GM21390 (cell line): ENCODE data around the gene ACTL6B.

Experiments used
- ATAC-seq: cut with Tn5 transposase; IDR thresholded peaks from one replicate; pipeline ENCODE4 v1.9.1; 2021; ENCODE audit not compliant: unreplicated experiment

The ACTL6B gene

DNA sequence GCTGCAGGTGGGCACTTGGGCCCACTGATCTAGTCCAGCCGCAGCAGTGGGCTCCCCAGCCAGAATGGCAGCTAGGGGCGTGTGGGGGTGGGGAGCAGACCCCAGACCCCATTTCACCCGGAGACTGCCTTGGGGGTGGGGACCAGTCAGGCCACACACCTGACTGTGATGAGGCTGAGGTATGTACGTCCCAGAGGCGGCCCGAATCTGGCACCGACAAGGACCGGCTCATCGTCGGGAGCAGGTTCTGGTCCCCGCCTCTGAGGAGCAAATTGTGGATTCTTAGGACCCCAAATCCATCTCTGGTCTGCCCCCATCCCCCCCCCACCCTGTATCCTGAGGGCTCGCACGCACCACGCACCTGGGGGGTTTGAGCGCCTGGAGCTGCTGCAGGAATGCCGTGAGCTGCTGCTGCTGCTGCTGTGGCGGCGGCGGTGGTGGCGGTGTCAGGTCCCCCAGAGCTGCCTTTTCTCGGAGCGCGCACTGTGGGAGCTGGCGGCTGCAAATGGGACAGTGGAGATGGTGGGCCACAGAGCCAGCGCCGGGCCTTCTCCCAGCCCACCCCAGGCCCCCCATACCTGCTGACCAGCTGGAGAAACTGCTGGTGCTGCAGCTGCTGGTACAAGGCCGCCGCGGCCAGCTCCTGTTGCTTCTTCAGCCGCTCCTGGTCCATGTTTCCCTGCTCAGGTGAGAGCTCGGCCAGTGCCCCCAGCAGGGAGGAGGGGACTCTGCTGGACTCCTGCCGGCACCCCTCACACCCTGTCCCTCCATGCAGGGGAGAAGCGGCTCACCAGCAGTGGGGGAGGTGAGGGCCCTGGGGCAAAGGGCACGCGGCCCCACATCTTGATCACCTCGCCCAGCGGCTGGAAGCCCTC is 27.6 kb upstream of the ACTL6B start:
- ATAC-seq = no peak

- no peak for ATAC-seq
Measured at GRCh38 chr7:100682991-100683658, 26.9 kb upstream of the ACTL6B start.

DNA sequence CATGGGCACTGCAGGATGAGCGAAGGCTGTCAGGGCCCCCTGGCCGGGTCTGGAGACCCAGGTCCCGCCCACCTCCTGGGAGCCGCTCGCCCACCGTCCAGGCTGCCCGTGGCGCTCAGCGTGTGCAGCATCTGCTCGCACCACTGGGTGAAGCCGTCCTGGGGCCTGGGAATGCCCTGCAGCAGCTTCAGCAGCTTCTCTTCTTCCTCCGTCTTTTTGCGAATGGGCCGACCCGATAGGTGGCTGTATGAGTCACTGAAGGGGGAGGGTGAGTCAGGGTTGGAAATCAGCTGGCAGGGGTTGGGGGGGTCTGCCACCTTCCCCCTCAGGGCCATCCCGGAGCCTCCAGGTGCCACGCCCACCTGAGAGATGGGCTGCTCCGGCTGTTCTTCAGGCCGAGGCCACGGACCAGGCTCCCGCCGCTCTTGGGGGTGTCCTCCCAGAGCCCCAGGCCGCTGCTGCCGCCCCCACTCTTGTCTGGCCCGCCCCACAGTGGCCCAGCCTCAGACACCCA is 26.0 kb upstream of the ACTL6B start:
- no peak for ATAC-seq

DNA sequence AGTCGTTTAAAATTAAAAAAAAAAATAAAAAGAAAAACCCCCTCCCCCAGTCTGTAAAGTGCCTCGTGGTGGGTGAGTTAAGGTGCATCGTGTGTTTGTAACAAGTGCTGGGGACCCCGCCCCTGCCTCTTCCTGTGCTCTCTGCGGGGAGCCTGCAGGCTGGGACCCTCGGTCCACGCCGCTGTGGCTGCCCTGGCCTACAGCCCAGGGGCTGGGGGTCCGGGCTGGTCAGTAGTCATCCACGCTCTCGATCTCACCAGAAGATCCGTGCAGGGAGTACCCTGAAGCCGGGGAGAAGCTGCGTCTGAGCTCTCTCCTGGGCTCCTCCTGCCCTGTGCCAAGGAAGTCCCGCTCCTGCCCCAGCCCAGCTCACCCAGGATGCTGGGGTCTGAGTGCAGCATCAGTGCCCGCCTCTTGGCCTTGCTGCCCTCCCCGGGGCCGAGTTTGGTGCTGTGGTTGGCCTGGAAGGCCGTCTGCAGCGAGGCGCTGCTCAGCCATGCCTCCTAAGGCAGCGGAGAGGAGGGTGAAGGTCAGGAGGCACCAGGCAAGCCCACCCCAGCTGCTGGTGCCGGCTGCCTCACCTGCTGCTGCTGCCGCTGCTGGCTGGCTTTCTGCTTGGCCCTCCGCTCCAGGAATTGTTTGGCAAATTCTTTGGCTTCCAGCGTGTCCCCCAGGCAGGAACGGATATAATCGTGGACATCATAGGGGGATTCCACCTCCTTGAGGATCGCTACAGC is 25.4 kb upstream of the ACTL6B start:
- ATAC-seq = no peak

DNA sequence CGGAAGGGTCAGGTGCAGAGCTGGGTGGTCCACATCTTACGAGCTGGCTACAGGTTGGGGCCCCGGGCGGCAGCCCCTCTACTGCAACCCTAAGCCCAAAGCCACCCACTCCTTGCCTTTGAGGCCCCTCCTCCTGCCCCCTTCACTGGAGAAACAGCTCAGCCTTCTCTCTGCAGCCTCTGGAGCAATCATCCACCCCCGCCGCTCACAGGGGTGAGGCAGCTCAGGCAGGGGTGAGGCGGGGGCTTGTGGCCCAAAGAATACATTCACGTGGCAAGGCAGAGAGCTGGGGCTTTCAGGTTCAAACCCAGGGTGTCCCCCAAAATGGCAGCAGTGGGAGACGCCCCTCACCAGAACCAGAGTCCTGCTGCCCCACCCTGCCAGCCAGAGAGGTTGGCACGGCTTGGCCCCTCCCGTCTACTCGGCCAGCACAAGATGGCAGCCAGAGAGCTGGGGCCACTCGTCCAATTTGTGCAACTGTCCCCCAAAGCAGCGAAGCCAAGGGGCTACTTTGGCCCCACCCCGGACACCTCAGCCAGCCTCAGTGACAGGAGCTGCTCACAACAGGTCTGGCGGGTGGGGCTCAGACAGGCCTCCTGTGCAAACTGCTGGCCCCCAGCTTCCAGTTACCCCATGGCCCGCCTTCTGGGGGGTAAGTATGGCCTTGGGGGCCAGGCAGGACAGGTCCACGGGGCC is 24.5 kb upstream of the ACTL6B start:
- ATAC-seq = no peak

GRCh38 chr7:100679927-100680575 is 23.8 kb upstream of the ACTL6B start:
- ATAC-seq = no peak

GRCh38 chr7:100679129-100679926 is 23.1 kb upstream of the ACTL6B start:
- no peak for ATAC-seq

DNA sequence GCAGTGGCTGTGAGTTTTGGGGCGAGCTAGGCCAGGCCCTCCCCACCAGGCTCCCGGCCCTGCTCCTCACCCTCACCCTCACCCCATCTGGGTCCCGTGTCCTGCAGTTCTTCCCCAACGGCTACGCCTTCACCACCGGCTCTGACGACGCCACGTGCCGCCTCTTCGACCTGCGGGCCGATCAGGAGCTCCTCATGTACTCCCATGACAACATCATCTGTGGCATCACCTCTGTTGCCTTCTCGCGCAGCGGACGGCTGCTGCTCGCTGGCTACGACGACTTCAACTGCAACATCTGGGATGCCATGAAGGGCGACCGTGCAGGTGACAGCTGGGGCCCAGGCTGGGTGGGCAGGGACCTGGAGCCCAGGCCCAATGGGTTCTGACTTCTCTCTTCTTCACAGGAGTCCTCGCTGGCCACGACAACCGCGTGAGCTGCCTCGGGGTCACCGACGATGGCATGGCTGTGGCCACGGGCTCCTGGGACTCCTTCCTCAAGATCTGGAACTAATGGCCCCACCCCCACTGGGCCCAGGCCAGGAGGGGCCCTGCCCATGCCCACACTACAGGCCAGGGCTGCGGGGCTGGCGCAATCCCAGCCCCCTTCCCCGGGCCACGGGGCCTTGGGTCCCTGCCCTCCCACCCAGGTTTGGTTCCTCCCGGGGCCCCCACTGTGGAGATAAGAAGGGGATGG is 22.2 kb upstream of the ACTL6B start:
- no peak for ATAC-seq

DNA sequence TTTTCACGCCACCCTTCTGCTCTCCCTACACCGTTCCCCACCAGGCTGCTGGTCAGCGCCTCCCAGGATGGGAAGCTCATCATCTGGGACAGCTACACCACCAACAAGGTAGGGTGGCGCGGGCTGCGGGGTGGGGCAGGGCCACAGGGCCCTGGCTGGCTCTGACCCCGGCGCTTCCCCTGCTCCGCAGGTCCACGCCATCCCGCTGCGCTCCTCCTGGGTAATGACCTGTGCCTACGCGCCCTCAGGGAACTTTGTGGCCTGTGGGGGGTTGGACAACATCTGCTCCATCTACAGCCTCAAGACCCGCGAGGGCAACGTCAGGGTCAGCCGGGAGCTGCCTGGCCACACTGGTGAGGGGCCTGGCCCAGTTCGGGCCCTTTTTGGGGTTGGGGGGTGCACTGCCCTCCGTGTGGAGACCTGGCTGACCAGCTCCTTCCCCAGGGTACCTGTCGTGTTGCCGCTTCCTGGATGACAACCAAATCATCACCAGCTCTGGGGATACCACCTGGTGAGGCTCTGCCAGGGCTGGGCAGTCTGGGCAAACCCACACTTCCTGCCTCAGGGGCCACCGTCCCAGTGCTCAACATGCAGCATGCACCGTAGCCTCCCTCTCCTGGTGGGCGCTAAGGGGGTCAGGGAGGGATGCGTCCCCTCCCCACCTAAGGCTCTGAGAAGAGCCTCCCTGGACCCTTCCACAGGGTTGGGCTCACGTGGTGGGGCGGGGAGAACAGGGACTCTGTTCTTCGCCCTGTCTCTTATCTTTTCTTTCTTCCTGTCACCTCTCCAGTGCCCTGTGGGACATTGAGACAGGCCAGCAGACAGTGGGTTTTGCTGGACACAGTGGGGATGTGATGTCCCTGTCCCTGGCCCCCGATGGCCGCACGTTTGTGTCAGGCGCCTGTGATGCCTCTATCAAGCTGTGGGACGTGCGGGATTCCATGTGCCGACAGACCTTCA is 21.3 kb upstream of the ACTL6B start:
- no peak for ATAC-seq

GRCh38 chr7:100676501-100677306 is 20.5 kb upstream of the ACTL6B start:
- no peak for ATAC-seq

DNA sequence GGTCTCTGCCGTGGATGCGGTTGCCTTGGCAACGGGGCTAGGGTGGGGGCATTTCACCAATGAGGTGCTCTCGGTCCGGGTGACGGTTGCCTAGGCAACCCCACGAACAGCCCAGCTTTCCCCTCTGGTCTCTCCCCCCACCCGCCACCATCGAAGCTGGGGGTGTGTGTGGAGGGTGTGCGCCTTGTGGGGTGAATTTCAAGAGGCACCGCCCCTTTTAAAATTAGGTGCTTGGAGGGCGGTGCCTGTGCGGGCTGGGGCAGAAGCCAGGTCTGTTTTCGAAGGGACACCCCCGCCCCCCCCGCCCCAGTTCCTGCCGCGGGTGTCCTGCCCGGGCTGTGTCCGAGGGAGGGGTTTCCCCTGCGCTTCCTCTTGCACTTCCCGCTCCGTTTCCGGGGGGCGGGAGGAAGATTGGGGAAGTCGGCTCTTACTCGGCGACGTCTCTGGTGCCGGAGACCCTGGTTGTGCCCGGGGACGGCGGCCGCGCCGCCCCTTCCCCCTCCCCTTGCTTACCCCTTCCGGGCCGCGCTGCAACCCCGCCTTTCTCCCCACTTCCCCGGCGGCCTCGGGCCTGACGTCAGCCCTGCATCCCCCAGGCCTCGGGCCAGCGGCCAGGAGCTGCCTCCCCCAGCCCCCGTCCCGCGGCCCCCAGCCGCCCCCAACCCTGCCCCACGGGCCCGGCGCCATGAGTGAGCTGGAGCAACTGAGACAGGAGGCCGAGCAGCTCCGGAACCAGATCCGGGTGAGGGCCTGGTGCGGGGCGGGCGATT is 19.5 kb upstream of the ACTL6B start:
- no peak for ATAC-seq

- ATAC-seq = no peak
Measured at GRCh38 chr7:100675105-100675451, 18.8 kb upstream of the ACTL6B start.

- no peak for ATAC-seq
Measured at GRCh38 chr7:100674411-100675104, 18.3 kb upstream of the ACTL6B start.

GRCh38 chr7:100673942-100674410 is 17.7 kb upstream of the ACTL6B start:
- no peak for ATAC-seq

DNA sequence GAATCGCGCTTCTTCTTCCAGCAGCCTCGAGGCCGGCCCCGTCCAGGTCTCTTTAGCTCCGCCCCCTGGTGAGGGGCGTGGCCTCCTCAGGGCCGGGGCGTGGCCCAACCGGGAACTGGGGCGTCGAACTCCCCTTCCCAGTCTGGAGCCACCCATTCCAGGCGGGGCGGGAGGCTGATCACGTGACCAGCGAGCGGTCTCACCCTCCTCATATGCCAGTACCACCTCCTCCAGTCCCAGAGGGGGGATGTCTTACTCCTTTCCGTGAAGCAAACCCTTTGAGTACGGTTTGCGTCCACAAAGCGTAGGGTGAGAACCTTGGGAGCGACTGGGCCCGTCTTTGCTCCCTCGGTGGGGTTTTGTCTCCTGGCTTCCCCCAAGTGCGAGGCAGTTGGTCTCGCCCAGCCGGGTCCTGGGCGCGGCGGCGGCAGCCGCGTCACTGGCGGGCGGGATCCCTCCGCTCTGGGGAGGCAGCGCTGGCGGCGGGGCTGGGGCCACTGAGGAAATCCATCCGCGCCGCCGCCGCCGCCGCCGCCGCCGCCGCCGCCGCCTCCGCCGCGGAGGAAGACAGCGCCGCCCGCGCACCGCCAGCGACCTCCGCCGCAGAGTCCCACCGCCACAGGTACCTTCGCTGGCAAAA is 17.2 kb upstream of the ACTL6B start, which contains the start of gene GNB2:
GNB2 (plus strand) TSS at position 439 of the 640 bp plus-strand sequence. CDS start 2,526 bp downstream, outside the sequence.
- ATAC-seq = peak; percentile 56
